Neural progenitor cell (in vitro differentiated cells): ENCODE data around the gene ANKRD1.
"Not testable (repeated sequence)": the region's sequence is repeated elsewhere in the genome, so short reads cannot be mapped to it uniquely, and the experiment has no call there.

ENCODE experiments used
- CTCF ChIP-seq: fragments of 200-600 bp; sonication (generic); IDR thresholded peaks from 2 replicates; pipeline ENCODE4 v1.5.1; 2017; ENCODE audit warnings: antibody characterized with exemption, mild to moderate bottlenecking
- EZH2 ChIP-seq: fragments of 200-600 bp; sonication (generic); IDR thresholded peaks from 2 replicates; pipeline ENCODE4 v1.6.1; 2017; ENCODE audit warnings: antibody characterized with exemption, mild to moderate bottlenecking, moderate library complexity

GRCh38 chr10:90880059-90880719 lies 40.7 kb downstream of the ANKRD1 start:
- peak; percentile 72 for TF ChIP-seq CTCF
- TF ChIP-seq EZH2 = not testable (repeated sequence)
